K562 (cell line): ENCODE measurements around the gene POLA1. TPM values are rescaled to one million over a fixed set of nuclear protein-coding genes. Genes with fewer than 3 reads are reported as not detected.

Experiments used
- ATAC-seq: fragments of 200-7000 bp; cut with Tn5 transposase; 3 replicates; pipeline ENCODE4 v1.9.1; 2020; ENCODE audit warnings: moderate library complexity
- BruUV-seq: library from RNA; stranded (reverse); fragments of 400-500 nt; replicated peaks from 2 replicates; lab custom pipeline; 2021; lab: Mats Ljungman, UMichigan
- CTCF ChIA-PET: fragments of 300-600 bp; formaldehyde crosslinking; extraction: SDS; loops from one replicate; lab custom pipeline; 2021; ENCODE audit warnings: low intra/inter-chr PET ratio; lab: Yijun Ruan, JAX
- POLR2A ChIA-PET: fragments of 300-600, 350-650 bp; sonication (Branson Sonifier 250); formaldehyde crosslinking; extraction: SDS; loops from one replicate; lab custom pipeline; 2021; ENCODE audit warnings: antibody characterized with exemption, inconsistent platforms; lab: Yijun Ruan, JAX
- DNase-seq, 4 experiments: peaks; one replicate each; pipeline versions ENCODE4 v3.0.0 to v3.0.0-alpha.2; 2011 to 2018; ENCODE audit warnings: low spot score in 3 of 4, mixed read lengths in 3 of 4; ENCODE audit errors: extremely low read depth in 1 of 4
- FAIRE-seq: peaks from 2 replicates; lab custom pipeline; 2011; peaks lifted over from hg19 to GRCh38; lab: Jason Lieb, UNC
- H2AFZ ChIP-seq: 2 replicates; pipeline ENCODE4 v1.6.0; 2011; ENCODE audit warnings: low read depth, low read length, control low read depth, inconsistent platforms
- H3K27ac ChIP-seq: fragments of 200-600 bp; 3 replicates; pipeline ENCODE4 v1.8.0; 2011; ENCODE audit warnings: low read depth, mild to moderate bottlenecking, control low read depth, inconsistent platforms, low read length, moderate library complexity, mixed read lengths; ENCODE audit errors: extremely low read depth
- H3K27me3 ChIP-seq, 2 experiments: fragments of 300-600 bp in 1 of 2; 2 replicates in 1 of 2; 3 replicates in 1 of 2; pipeline versions ENCODE4 v1.6.0 to v1.8.0; 2011; ENCODE audit warnings: inconsistent platforms in 2 of 2, low read length in 2 of 2, mild to moderate bottlenecking in 1 of 2, mixed read lengths in 1 of 2, moderate library complexity in 1 of 2; ENCODE audit not compliant: control insufficient read depth in 2 of 2, insufficient read depth in 2 of 2
- H3K36me3 ChIP-seq: fragments of 300-600 bp; 3 replicates; pipeline ENCODE4 v1.8.0; 2011; ENCODE audit warnings: mild to moderate bottlenecking, low read length, inconsistent platforms; ENCODE audit not compliant: control insufficient read depth, insufficient read depth
- H3K4me1 ChIP-seq, 2 experiments: fragments of 200-600 bp in 1 of 2; replicated peaks in 1 of 2; 2 replicates in 1 of 2; 3 replicates in 1 of 2; pipeline versions ENCODE4 v1.5.1 to v1.8.0; 2011; ENCODE audit warnings: inconsistent platforms in 2 of 2, low read length in 2 of 2, mild to moderate bottlenecking in 1 of 2, mixed read lengths in 1 of 2, moderate library complexity in 1 of 2; ENCODE audit not compliant: control insufficient read depth in 2 of 2, insufficient read depth in 2 of 2
- H3K4me2 ChIP-seq: 2 replicates; pipeline ENCODE4 v1.6.1; 2011; ENCODE audit warnings: low read length, control low read depth, inconsistent platforms, mixed read lengths; ENCODE audit not compliant: insufficient read depth
- H3K4me3 ChIP-seq: fragments of 200-600 bp; sonication (generic), shearing (Covaris generic); 2 replicates; pipeline ENCODE4 v1.5.1; 2016; ENCODE audit warnings: control low read depth, inconsistent platforms
- H3K79me2 ChIP-seq: fragments of 200-600 bp; 3 replicates; pipeline ENCODE4 v1.8.0; 2011; ENCODE audit warnings: low read length, inconsistent platforms; ENCODE audit not compliant: control insufficient read depth, insufficient read depth
- H3K9ac ChIP-seq, 2 experiments: 2 replicates each; pipeline versions ENCODE4 v1.6.0 to v1.6.1; 2011; ENCODE audit warnings: low read depth in 2 of 2, low read length in 2 of 2, control low read depth in 1 of 2, inconsistent platforms in 1 of 2, mild to moderate bottlenecking in 1 of 2, mixed read lengths in 1 of 2; ENCODE audit not compliant: insufficient read depth in 1 of 2
- H3K9me1 ChIP-seq: one replicate; pipeline ENCODE4 v1.6.0; 2011; ENCODE audit warnings: inconsistent platforms, mild to moderate bottlenecking, low read length, moderate library complexity; ENCODE audit not compliant: control insufficient read depth, insufficient read depth
- H3K9me3 ChIP-seq: replicated peaks from 2 replicates; pipeline ENCODE4 v1.5.1; 2011; ENCODE audit warnings: low read depth, low read length, inconsistent platforms; ENCODE audit not compliant: control insufficient read depth, insufficient read depth
- H4K20me1 ChIP-seq: replicated peaks from 2 replicates; pipeline ENCODE4 v1.6.1; 2011; ENCODE audit warnings: low read length, inconsistent platforms, mixed read lengths; ENCODE audit not compliant: control insufficient read depth, insufficient read depth
- C11orf30 ChIP-seq: fragments of 450-650 bp; IDR thresholded peaks from 2 replicates; pipeline ENCODE4 v1.6.1; 2016; ENCODE audit warnings: low read depth, mild to moderate bottlenecking
- CBX2 ChIP-seq: fragments of 200-600 bp; sonication (generic); IDR thresholded peaks from one replicate; pipeline ENCODE4 v1.6.1; 2012; ENCODE audit warnings: mild to moderate bottlenecking, low read length, inconsistent platforms; ENCODE audit not compliant: insufficient read depth, poor library complexity, severe bottlenecking
- MED1 ChIP-seq: sonication (generic); formaldehyde crosslinking; IDR thresholded peaks from 2 replicates; pipeline ENCODE4 v1.8.1; 2023; ENCODE audit warnings: missing genetic modification reagents, borderline replicate concordance
- MTA3 ChIP-seq: fragments of 450-650 bp; formaldehyde crosslinking; IDR thresholded peaks from 2 replicates; pipeline ENCODE4 v1.6.1; 2017; ENCODE audit warnings: mild to moderate bottlenecking, borderline replicate concordance
- ZFP30 ChIP-seq: fragments of 250-450 bp; sonication (Bioruptor Pico); IDR thresholded peaks from 2 replicates; pipeline ENCODE4 v1.8.0; 2022; ENCODE audit warnings: moderate library complexity, mild to moderate bottlenecking, inconsistent platforms, borderline replicate concordance
- WGBS: fragments of 100-300 bp; shearing (Covaris generic); methylation state at CpG from one replicate; pipeline ENCODE4 v1.1.6; 2016; ENCODE audit warnings: low coverage, mixed read lengths; ENCODE audit not compliant: insufficient coverage; ENCODE audit errors: missing lambda C conversion rate; 5-methylcytosine and 5-hydroxymethylcytosine counted together
- in situ Hi-C: fragments of 300-500 bp; cut with MboI; formaldehyde crosslinking; loops from 4 replicates; pipeline ENCODE4 v1.15.0; 2018; ENCODE audit warnings: inconsistent platforms, mixed read lengths
- intact Hi-C: fragments of 100-400 bp; cut with micrococcal nuclease; formaldehyde crosslinking; loops from 2 replicates; pipeline ENCODE4 v1.14.2; 2022
- polyA plus RNA-seq, 8 experiments: library from polyadenylated mRNA; depleted of rRNA in 4 of 8; stranded (reverse) in 5 of 8; unstranded in 3 of 8; fragments of >200 nt; fragmentation: Nextera tagmentation in 2 of 8; fragmentation: Illumina TruSeq in 1 of 8; extraction: Ambion mirVana in 2 of 8; extraction: Trizol in 1 of 8; gene quantifications; 2 replicates each; pipeline versions ENCODE4 v1.2.1 to v1.2.3, GENCODE V29; 2011 to 2014; ENCODE audit warnings: inconsistent platforms in 1 of 8, missing spikeins in 1 of 8
- total RNA-seq, 7 experiments: library from RNA; depleted of rRNA in 6 of 7; stranded (reverse); fragments of >200 nt in 6 of 7; fragmentation: Illumina TruSeq in 2 of 7; extraction: Trizol in 2 of 7; gene quantifications; 2 replicates each; pipeline versions ENCODE4 v1.2.1 to v1.2.3, GENCODE V29; 2011 to 2021; ENCODE audit warnings: low replicate concordance in 1 of 7
- TF ChIP-seq, protein P1 (sequence below), 2 experiments: IDR thresholded peaks; 2 replicates each; pipeline ENCODE4 v1.6.1; 2011; ENCODE audit warnings: borderline replicate concordance in 1 of 2, control low read depth in 1 of 2, low read depth in 1 of 2, low read length in 1 of 2, mild to moderate bottlenecking in 1 of 2, mixed read lengths in 1 of 2, moderate library complexity in 1 of 2; ENCODE audit not compliant: insufficient read depth in 1 of 2, insufficient read length in 1 of 2, poor library complexity in 1 of 2, severe bottlenecking in 1 of 2; ENCODE audit errors: extremely low read depth in 1 of 2
- TF ChIP-seq, protein P2 (sequence below): fragments of 250-450 bp; sonication (Bioruptor Pico); IDR thresholded peaks from 2 replicates; pipeline ENCODE4 v1.5.1; 2021; ENCODE audit warnings: mild to moderate bottlenecking
- TF ChIP-seq, protein P3 (sequence below): sonication (generic); formaldehyde crosslinking; IDR thresholded peaks from 2 replicates; pipeline ENCODE4 v1.8.0; 2022; ENCODE audit warnings: mild to moderate bottlenecking, low read depth, missing genetic modification reagents

POLA1 gene
- total and polyA plus RNA-seq, 9 of the 15 experiments (the other 6 are each of a cell fraction or from before 2014, with no cell fraction given), result 8.6 to 48.4 (median 27.4) TPM

DNA sequence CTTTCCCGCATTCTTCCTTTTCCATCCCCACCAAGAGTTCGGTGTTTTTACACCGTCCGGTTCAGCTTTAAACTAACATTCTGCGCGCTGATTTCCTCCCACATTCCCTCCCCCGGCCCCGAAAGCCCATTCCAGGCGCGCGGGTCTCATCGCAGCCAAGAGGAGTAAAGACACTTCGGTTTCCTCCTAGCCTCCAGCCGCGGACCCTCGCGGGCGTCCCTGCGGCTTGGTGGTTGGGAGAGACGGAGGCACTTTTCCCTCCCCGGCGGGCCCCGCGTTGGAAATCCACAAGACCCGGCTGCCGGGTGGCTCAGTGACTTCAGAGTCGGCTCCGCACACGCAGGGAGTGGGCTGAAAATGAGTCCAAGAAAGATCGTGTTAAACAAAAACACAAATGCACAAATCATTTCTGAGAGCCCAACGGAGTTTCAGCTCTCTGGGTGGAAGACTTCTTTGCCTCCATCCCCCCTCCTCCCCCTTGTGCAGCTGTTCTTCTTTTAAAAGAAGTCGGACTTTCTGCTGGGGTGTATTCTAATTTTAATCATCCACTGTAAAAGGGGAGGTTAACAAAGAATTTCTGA is 324.0 kb downstream of the POLA1 start:
- intact Hi-C loops (loop anchor here (5.0 kb wide), 1 partner anchor 620 kb away; no protein-coding TSS in a partner anchor), in situ Hi-C loops (no loop called here)
- TF ChIP-seq MTA3 (no peak), CBX2 (peak; percentile 88), MED1 (CRISPR knock-in tag) (no peak), ZFP30 (CRISPR knock-in tag) (no peak), C11orf30 (no peak)
- TF ChIP-seq, protein P1, sequence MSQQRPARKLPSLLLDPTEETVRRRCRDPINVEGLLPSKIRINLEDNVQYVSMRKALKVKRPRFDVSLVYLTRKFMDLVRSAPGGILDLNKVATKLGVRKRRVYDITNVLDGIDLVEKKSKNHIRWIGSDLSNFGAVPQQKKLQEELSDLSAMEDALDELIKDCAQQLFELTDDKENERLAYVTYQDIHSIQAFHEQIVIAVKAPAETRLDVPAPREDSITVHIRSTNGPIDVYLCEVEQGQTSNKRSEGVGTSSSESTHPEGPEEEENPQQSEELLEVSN (IDR thresholded peaks at IDR 0.05; ENCODE audit: borderline replicate concordance in 1 of 2, extremely low read depth in 1 of 2, insufficient read depth in 1 of 2, insufficient read length in 1 of 2, low read depth in 1 of 2, low read length in 1 of 2, poor library complexity in 1 of 2, severe bottlenecking in 1 of 2), result peak in 1 of 2 experiments; percentile 72
- TF ChIP-seq, protein P2, sequence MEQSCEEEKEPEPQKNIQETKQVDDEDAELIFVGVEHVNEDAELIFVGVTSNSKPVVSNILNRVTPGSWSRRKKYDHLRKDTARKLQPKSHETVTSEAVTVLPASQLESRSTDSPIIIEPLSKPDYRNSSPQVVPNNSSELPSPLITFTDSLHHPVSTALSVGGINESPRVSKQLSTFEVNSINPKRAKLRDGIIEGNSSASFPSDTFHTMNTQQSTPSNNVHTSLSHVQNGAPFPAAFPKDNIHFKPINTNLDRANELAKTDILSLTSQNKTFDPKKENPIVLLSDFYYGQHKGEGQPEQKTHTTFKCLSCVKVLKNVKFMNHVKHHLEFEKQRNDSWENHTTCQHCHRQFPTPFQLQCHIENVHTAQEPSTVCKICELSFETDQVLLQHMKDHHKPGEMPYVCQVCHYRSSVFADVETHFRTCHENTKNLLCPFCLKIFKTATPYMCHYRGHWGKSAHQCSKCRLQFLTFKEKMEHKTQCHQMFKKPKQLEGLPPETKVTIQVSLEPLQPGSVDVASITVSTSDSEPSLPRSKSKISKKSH (CRISPR knock-in tag), result no peak
- TF ChIP-seq, protein P3, sequence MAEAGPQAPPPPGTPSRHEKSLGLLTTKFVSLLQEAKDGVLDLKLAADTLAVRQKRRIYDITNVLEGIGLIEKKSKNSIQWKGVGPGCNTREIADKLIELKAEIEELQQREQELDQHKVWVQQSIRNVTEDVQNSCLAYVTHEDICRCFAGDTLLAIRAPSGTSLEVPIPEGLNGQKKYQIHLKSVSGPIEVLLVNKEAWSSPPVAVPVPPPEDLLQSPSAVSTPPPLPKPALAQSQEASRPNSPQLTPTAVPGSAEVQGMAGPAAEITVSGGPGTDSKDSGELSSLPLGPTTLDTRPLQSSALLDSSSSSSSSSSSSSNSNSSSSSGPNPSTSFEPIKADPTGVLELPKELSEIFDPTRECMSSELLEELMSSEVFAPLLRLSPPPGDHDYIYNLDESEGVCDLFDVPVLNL (CRISPR knock-in tag), result no peak
- POLR2A ChIA-PET, result no interaction called here
- H3K9me1 ChIP-seq, result no peaks in the 10 kb centered on the region
- no peak overlapping the region for H3K4me3 ChIP-seq
- H3K79me2 ChIP-seq, result no peaks in the 10 kb centered on the region
- H3K9me3 ChIP-seq, result no peaks in the 10 kb centered on the region
- no peak overlapping the region for H3K4me2 ChIP-seq
- DNase-seq, result no peak
- no peaks in the 10 kb centered on the region for H4K20me1 ChIP-seq
- H3K27ac ChIP-seq, result no peak overlapping the region
- H2AFZ ChIP-seq, result no peak overlapping the region
- H3K9ac ChIP-seq, result no peak overlapping the region
- peaks cover 0 to 38% of the 10 kb centered on the region in 2 experiments; a peak in 3 of 5 replicates for H3K4me1 ChIP-seq
- H3K27me3 ChIP-seq, result peaks cover 22 to 63% of the 10 kb centered on the region in 2 experiments
- no TSS peak for BruUV-seq
- no peak for FAIRE-seq
- WGBS, result 3% methylated on average over 20 of the region's 32 CpGs
- H3K36me3 ChIP-seq, result no peaks in the 10 kb centered on the region
- ATAC-seq, result no peak
- CTCF ChIA-PET, result no interaction called here
